ENCODE results near the gene GABRB1.
A peak's percentile ranks its signal among the peaks of the same experiment; 100 is the strongest.

The GABRB1 gene

DNA sequence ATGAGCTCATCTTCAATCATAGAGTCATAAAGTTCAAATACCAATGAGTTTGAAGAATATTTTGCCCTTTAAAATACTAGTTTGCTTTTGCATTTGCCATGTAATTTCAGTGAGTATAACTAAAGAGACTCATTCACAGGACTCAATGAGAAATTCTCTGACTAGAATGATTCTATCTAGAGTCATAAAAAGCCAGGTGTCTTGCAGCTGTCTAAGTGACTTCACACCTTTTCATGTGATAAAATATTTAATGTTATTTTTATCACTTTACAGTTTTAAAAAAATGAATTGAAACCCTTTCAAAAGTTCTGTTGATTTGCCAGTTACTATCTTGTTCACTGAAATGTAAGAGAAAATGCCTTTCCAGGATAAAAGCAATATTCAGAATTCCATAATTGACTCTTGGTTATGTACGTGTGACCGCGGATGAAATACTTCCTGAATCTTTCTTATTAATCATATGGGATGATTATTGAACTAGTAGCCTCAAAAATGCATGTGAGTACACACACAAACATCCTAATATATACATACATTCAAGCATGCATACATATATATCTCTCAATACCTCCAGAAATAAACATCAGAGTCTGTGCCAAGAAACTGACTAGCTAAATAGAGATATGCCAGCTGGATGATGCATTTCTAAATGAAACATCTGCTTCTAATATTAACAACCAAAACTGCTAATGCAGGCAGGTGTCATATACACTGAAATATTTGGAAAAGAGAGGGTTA lies 87.0 kb downstream of the GABRB1 start:
- DNase-seq (ENCODE audit: low read depth), result peak; percentile 59

DNA sequence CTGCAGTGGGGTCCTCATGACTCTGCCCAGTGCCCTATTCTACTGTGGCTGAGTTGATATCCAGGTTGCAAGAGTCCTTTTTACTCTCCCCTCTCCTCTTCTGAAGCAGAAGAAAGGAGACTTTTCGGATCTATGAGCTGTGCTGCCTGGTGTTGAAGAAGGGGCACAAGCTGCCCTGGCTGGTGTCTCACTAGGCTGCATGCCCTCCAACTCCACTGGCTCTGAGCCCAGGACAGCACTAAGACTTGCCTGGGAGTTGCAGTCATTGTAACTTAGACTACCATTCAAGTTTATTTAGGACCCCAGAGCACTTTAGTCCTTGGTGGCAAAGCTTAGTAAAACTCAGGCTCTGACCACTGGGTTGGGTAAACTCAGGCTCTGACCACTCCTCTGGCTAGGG lies 89.4 kb downstream of the GABRB1 start:
- DNase-seq (ENCODE audit: low read depth), result no peak

DNA sequence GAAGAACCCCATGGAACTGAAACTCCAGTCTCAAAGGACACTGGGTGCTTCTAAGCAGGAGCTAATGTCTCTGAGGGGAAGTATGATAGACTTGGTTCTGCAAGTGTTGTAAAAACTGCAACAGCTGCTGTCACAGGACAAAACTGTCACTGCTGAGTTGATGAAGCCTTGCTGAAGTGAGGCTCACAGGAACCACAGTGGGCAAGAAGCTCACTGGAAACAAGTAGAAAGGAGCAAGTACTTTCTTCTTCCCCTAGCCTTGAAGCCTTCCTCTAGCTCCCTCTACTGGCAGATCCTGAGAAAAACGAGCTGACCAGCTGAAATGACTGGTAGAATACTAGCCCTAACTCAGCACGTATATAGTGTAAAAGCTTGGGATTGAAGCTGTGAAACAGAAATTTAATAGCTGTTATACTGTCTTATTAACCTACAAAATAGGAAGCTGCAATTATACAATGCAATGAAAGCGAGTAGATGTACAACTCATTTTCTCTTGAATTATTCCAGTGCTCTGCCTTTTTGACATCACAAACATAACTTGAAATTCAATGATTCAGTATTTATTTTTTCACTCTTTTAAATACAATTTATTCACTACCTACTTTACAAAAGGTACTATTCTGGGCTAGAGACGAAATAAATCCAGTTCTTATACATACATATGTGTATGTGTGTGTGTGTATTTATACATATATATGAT lies 91.4 kb downstream of the GABRB1 start:
- DNase-seq (ENCODE audit: low read depth), result peak; percentile 80

DNA sequence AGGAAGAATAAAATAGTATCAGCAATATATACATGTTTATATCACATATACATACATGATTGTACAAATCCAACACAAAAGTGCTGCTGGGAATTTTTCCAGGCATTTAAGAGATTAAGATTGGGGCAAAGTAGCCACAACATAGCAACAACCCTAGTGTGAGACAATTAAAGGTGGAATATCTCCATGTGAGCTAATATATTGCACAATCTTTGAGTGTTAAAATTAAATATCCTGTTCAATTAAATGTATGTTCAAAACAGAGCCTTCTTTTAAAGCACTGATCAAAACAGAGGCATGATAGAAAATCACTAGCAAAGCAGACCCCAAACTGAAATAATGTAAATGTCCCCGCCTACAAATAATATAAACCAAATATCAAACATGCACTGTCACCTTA lies 97.6 kb downstream of the GABRB1 start:
- no peak for DNase-seq (ENCODE audit: low read depth)

DNA sequence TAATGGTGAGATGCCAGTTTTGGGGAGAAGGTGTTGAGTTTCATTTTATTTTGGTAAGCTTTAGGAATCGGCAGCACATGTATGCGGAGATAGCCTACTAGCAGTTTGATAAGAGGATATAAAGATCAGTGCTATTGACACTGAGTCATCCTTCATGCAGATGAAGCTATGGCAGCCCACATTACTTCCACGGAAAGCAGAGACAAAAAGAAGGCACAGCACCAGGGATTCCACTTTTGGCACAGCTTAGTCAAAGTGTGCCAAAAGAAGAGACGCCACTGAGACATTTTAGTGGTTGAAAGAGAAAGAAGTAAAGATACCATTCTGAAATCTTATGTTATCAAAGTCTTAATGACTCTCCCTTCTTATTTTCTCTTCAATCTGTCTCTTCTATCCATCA lies 103.8 kb downstream of the GABRB1 start:
- DNase-seq (ENCODE audit: low read depth), result no peak

DNA sequence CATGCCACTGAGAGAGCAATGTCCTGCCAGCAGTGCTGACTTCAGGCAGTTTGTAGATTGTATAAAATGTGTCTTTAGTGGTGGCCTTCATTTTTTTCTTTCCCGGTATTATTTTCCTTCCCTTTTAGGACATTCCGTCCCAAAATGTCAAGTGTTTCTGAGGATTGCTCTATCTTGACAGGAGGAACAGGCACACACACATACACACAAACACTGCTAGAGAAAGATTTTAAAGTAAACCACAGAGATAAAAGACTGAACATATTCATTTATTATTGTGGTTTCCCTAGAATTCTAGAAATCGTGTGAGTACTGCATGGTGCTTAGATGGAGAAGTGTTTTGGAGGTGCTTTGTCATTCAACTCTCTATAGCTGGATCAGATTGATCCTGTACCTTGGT lies 111.9 kb downstream of the GABRB1 start:
- no peak for DNase-seq (ENCODE audit: low read depth)

DNA sequence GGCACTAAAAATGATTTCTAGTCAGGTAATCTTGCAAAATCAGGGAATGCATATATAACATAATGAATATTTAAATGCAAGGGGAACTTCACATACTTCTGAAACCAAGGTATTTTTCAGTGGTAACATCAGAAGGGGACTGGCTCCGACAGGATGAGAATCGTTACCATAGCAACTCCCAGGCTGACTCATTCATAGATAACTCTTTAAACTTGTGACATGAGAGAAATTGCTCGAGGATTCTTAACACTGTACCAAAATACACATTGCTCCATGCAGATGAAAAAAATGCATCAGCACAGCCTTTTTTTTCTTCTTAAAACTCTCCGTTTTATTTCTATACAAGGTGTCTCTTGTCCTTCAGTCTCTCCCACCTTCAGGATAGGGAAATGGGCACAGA lies 114.3 kb downstream of the GABRB1 start:
- DNase-seq (ENCODE audit: low read depth), result peak; percentile 84

DNA sequence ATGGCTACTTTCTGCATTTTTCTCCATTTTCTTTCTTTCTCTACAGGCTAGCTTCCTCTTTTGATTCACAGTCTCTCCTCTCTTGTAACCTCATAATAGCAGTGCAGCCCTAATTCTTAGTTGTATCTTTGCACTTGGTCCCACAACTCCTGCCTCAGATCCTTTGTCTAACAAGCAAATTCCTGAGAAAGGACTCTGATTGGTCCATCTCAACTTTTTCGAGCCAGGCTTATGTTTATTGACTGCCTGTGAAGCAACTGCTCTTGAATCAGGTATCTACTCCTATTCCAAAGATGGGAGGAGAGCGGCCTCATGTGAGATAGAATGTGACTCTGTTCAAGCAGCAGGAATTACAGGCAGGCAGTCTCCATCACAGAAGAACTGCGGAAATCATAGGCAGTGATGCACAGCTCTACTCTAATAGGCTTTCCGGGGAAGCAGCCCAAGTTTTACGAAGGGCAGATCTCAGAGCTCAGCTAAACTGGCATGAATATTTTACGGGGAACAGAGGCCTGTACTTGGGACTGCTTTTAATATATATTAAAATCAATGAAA lies 123.5 kb downstream of the GABRB1 start:
- no peak for DNase-seq (ENCODE audit: low read depth)

DNA sequence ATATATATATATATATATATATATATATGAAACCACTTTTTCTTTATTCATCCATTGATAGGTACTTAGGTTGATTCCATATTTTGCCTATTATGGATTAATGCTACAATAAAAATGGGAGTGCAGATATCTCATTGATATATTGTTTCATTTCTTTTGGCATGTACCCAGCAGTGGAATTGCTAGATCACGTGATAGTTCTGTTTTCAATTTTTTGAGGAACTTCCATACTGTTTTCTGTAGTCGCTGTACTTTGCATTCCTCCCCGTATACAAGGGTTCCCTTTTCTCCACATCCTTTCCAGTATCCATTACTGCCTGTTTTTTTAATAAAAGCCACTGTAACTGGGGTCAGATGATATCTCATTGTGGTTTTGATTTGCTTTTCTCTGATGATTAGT lies 124.6 kb downstream of the GABRB1 start:
- DNase-seq (ENCODE audit: low read depth), result no peak

DNA sequence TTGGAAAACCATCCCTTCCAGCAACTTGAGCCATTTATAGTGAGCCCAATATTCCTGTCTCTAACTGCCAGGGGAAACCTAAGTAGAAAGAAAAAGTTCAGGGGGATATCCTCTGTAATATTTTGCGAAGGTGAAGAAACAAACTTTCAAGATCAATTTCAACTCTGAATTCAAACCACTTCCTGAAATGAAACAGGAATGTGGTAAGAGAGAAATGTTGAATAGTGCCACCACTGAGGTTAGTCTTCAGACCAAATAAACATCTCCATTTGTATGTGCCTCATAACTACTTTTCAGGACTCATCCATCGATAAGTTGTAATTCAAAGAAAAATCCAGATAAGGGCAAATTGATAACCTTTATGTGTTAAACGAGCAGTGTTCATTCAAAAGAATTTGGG lies 128.7 kb downstream of the GABRB1 start:
- DNase-seq (ENCODE audit: low read depth), result no peak

DNA sequence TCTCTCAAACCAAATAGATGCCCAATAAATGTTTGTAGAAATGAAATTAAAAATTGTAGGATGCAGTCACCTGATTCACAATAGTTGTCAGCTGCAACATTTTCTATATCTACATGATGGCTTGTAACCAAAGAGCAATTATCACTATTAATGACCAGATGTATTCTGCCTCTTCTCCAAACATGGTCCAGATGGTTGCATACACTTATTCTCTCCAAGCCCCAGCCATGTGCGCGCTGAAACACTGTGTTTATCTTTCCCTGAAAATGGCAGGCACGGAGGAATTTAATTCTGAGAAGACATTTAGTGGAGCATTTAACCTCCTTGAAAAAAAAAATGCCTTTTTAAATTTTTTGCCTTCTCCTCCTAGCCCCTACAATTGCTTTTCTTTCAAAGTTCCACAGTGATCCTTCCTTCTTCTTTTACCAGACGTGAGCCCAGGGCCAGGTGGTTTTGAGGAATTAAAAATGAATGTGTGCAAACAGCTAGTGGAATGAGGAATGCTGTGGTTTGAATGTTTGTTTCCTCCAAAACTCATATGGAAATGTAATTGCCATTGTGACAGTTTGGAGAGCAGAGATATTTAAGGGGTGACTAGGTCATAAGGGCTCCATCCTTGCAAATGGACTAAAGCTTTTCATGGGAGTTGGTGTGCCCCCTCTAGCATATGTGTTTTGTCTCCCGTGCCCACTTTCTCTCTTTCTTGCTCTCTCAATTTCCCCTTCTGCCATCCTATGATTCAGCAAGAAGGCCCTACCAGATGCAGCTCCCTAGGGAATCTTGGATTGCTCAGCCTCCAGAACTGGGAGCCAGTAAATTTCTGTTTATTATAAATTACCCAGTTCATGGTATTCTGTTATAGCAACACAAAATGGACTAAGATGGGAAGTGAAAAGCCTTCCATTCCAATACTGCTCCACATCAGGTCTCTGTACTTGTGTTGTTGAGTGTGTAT lies 136.0 kb downstream of the GABRB1 start:
- no peak for DNase-seq (ENCODE audit: low read depth)

DNA sequence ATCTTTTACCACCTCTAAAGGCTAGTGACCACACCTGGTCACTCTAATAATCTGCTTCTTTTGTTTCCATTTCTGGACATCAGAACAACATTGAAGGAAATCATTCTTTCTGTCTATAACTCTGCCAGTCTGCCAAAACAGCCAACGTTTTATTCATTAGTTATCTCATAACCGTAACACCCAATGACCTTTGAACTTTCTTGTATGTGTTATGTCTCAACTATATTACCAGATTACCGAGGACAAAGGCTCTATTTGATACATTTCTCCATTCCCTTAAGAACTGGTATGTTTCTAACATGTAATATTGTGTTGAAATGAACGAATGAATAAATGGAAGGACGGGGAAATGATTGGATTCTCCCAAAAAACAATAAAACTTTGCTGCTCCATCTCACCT lies 152.7 kb downstream of the GABRB1 start:
- no peak for DNase-seq (ENCODE audit: low read depth)

DNA sequence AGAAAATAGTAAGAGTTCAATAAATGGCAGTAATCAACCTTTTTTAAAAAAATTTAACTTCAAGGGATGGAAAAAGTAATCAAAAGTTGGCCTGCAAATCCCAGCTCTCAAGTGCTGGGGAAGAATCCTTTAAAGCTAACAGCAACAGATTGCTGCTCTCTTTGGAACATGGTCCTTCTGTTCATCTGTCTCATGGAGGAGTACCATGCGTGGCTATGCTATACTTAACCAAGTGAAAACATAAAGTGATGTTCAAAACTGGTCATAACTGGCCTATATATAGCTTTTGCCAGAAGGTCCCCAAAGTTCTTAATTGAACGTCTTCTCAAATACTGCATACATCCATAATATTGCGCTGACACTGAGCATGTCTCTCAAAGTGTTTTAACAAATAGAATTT lies 154.4 kb downstream of the GABRB1 start:
- DNase-seq (ENCODE audit: low read depth), result no peak

DNA sequence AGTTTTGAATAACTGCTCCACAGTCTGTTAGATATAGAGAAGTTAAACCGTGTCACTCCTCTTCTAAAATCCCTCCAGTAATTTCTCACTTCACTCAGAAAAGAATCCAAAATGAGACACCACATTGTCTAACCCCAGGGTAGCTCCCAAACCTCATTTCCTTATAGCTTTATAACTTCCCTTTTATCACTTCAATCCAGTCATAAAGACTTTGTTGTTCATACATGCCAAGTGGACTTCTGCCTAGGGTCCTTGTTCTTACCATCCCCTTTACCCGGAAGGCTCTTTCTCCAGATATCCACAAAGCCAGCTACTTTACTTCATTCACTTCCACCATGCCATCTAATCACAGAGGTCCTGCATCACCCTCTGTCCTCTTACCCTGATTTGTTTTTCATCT lies 156.2 kb downstream of the GABRB1 start:
- no peak for DNase-seq (ENCODE audit: low read depth)

DNA sequence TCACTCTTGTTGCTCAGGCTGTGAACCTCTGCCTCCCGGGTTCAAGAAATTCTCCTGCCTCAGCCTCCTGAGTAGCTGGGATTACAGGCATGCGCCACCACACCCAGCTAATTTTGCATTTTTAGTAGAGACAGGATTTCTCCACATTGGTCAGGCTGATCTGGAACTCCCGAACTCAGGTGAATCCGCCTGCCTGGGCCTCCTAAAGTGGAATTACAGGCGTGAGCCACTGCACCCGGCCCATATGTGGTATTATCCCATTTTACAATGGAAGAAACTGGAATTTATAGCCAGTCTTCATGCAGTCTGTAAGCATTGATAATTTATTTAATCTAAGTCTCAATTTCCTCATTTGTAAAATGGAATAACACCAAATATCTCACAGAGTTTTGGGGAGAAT lies 161.8 kb downstream of the GABRB1 start:
- no peak for DNase-seq (ENCODE audit: low read depth)

DNA sequence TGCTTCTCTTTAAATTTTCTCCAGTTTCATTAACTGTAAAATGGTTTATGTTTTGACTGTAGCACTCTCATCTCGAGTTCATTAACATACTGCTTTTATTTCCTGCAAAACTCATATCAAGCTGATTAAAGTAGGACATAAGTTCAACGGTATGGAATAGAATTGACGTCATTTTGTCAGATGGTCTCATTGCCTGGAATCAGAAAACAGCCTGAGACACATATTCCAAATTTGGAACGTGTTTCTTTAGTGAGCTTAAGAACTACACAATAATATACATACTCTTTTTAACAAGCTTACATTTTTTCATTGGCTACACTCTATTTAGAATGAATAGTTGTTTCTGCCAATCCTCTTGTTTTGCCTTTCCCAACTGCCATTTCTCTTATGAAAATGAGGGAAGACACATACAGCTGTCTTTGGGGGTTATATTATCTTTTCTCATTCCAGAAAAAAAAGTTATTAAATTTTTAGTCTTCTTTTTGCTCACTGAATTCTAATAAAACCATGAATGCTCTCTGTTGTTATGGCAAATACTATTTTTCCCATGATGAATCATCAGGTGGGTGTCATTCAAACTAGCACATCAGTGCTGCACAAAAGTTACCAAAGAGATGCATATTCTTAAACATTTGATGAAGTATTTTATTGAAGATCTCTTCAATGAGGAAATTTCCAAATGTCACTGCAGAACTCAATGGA lies 162.8 kb downstream of the GABRB1 start:
- no peak for DNase-seq (ENCODE audit: low read depth)

DNA sequence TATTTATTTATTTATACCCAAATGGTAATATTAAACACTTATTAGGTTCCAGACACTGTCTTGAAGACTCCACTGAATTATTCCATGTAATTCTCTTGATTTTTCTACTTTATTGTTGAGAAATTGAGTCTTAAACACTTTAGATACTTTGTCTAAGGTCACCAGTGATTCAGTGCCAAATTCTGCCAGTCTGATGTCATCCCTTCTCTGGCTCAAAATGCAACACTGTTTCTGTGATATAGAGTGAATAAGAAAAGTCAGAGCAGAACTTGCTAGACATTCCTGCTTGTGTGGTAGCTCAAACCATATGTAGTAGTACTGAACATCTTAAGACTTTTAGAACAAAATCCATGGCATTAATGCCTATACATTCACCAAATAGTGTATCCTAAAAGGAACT lies 164.3 kb downstream of the GABRB1 start:
- no peak for DNase-seq (ENCODE audit: low read depth)

DNA sequence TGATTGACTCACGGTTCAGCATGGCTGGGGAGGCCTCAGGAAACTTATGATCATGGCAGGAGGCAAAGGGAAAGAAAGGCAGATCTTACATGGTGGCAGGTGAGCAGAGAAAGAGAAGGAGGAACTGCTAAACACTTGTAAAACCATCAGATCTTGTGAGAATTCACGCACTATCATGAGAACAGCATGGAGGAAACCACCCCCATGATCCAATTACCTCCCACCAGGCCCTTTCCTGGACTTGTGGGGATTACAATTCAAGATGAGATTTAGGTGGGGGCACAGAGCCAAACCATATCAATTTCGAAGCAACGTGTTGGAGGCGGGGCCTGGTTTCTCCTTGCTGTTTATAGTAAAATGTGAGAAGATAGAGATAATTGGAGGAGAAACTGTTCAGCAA lies 167.4 kb downstream of the GABRB1 start:
- DNase-seq (ENCODE audit: low read depth), result no peak

DNA sequence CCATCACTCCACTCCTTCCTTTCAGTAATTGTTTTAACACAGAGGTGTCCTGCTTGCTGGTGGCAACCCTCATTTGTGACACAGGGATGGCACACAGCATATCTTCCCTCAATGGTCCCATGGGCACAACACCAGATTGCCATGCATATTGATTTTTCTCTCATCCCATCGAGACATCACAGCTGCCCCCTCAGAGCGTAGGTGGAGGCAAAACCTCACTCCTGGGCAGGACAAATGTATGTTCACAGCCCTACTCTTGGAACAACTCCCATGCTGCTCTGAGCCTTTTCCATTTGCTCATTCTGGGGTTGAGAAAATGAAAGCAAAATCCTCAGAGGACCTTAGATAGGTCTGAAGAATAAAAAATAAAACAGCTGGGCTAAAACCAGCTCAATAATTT lies 172.2 kb downstream of the GABRB1 start:
- no peak for DNase-seq (ENCODE audit: low read depth)

DNA sequence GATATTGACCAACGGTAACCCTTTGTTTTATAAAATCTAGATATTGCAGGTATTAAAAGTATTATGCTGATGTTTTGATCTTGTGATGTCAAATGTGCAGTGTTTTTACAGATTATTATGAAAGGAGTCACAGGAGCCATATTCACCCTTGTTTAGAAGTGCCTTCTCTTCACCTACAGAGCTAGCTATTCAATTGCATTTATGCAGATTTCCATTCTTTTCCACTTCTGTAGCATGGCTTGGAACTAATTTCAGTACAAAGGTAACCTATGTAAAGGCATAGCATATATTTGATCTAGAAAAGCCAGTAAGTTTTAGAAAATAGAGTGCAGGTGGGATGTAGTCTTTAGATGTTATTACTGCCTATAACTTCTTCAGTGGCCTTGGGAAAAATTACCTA lies 176.2 kb downstream of the GABRB1 start:
- DNase-seq (ENCODE audit: low read depth), result no peak

DNA sequence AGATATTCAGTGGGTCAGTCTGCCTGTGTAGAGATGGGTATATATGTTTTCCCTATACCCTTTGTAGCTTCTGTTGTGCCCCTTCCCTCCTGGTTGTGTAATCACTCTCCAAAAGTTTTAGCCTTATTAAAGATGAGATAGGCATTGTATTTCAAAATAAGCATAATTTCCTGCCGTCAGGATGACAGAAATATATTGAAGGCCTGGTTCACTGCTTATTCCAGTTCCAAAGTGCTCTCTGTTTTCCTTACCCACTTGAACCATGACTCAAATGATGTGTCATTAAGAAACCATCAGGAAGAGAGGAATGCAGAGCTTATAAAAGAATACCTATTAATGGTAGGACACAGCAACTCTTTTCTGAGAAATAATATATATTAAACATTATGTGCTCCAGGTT lies 178.5 kb downstream of the GABRB1 start:
- DNase-seq (ENCODE audit: low read depth), result peak; percentile 92

DNA sequence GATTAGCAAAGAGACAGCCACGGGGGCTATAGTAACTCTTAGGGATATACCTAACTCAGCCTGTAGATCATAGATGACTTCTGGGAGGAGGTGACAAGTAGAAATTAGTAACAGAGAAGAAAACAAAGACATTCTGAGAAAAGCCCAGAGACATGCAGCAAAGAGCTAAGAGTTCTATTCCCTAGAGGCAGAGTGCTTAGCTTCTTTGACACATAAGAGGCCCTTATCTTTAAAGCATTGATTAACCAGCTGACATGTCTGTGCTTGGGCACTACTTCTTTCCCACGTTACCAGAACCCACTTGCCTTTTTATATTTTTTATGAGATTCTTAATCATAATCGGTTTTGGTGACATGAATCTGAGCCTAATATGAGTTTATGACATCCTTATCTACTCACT lies 179.5 kb downstream of the GABRB1 start:
- no peak for DNase-seq (ENCODE audit: low read depth)
